Measurements from ENCODE around the gene HECA.

DNA sequence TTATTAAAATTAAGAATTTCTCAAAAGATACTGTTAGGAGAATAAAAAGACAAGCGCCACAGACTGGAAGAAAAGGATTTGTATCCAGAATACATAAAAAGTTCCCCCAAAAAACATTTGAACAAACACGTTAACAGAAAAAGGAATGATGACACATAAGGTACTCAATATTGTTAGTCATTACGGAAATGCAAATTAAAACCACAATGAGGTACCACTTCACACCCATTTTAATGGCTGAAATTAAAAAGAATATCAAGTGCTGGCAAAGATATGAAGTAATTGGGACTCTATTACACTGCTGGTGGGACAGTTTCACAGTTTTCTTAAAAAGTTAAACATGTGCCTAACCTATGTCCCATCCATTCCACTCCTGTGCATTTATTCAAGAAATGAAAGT, 51.4 kb downstream of the HECA start:
- TF ChIP-seq YY1 (IDR thresholded peaks at IDR 0.05; ENCODE audit: insufficient read depth, insufficient read length) (no peak), ZNF274 (IDR thresholded peaks at IDR 0.05; ENCODE audit: low read depth, low read length) (no peak)

Measured in NT2/D1 (cell line).